ENCODE data around the gene PXMP2. TPM values are rescaled to one million over a fixed set of nuclear protein-coding genes. Genes with fewer than 3 reads are reported as not detected.
"Not testable (repeated sequence)": the region's sequence is repeated elsewhere in the genome, so short reads cannot be mapped to it uniquely, and the experiment has no call there.

The PXMP2 gene
- polyA plus RNA-seq, 5 donors, result 36.6 to 53.8 (median 41.9) TPM

DNA sequence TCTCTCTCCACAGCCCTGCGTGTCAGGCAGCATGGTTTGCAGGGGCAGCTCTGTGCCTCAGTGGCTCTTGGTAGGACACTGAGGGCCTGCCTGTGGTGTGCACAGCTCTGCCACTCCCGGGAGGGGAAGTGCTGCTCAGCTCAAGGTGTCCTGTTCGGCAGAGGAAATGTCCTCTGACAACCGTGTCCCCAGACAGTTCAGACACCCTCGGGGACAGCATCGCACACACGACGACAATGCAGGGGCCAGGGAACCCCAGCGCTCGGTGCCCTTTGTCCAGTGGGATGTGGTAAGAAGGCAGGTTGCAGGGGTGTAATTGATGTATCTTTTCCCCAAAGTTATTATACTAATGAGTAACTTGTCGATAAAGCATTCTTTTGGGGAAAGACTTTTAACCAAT lies 60.0 kb downstream of the PXMP2 start:
- DNase-seq, result no peak

DNA sequence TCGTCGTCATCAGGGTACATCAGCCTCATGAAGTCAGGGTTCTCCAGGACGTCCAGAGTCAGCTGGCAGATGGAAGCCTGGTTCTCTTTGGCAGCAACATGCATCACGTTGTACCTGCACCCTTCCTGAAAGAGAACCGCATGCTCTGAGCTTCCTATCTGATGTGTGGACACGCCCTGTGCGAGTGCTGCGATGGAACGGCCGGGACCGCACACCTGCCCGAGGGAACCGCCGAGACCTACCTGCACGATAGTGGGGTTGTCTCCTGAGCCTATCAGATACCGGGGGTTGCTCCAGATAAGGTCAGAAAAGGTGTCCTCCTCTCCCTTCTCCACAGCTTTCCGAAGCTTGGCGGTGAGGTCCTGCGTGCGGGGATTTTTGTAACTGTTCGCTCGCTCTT lies 60.5 kb downstream of the PXMP2 start:
- no peak for DNase-seq

DNA sequence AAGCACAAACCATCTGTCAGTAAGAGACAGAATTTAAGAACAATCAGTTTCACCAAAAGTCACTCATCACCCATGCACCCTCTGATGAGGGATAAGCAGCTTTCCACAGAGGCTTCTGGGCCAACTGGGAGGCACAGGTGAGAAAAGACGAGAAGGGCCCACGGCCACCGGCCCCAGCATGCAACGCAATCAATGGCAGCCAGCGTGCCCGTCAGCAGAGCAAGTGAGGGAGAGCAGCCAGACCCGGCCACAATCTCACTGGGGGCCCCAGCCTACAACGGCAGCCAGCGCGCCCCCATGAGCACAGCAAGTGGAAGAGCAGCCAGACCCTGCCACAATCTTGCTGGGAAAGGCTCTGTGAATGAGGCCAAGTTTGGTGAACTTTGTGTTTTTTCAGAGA lies 60.9 kb downstream of the PXMP2 start:
- DNase-seq, result no peak

DNA sequence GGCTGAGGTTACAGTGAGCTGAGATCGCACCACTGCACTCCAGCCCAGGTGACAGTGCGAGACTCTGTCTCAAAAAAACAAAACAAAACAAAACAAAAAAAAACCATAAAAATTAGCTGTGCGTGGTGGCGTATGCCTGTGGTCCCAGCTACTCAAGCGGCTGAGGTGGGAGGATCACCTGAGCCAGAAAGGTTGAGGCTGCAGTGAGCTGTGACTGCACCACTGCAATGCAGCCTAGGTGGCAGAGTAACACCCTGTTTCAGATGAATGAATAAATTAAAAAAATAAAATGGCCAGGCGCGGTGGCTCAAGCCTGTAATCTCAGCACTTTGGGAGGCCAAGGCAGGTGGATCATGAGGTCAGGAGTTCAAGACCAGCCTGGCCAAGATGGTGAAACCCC lies 66.3 kb downstream of the PXMP2 start:
- not testable (repeated sequence) for DNase-seq

DNA sequence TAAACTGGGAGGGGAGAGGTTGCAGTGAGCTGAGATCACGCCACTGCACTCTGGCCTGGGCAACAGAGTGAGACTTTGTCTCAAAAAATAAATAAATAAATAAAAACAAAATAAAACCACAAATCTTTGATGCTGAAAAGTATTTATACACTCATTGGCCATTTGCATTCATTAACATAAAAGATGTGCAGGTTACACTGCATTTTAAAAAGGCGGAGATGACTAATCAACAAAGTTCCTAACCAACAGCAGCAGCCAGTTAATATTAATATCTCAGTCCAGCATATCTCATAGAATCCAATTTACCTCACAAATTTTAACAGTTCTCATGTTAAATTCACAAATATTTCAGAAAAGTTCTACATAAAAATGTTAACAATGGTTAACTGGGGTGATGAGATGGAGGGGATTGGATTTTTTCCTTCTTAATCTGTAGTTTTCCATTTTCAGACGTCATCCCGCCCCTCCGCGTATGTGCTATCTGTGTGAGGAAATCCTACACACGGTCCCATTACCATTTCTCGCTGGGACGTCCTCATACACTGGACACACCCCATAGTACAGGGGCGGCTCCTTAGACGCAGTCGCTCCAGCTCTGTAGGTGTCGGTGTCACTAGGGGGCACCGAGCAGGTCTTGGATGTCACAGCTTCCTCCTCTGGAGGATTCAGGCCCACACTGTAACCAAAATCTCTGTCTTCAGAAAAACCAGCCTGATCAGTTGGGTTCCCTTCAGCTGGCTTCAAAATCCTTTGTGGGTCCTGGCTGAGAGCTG lies 67.0 kb downstream of the PXMP2 start:
- no peak for DNase-seq

Other genes starting within 250 kb of the PXMP2 start
- gene FBRSL1, start 197.4 kb upstream of the PXMP2 start, polyA plus RNA-seq (ENCODE audit: insufficient read depth in 1 of 5, insufficient read length in 5 of 5, low replicate concordance in 1 of 5), result 100 to 1,000 TPM in 2 of 5 donors, 10 to 100 TPM in 3; 42.3 to 141 (median 97.3) TPM
- 1 to 10 TPM in 3 of 5 donors, under 1 TPM in 2; 0.74 to 2.2 (median 1.3) TPM for gene LRCOL1, start 77.0 kb upstream of the PXMP2 start, polyA plus RNA-seq (ENCODE audit: insufficient read depth in 1 of 5, insufficient read length in 5 of 5, low replicate concordance in 1 of 5)
- gene P2RX2, start 68.8 kb upstream of the PXMP2 start, polyA plus RNA-seq (ENCODE audit: insufficient read depth in 1 of 5, insufficient read length in 5 of 5, low replicate concordance in 1 of 5), result 10 to 100 TPM in 1 of 5 donors, 1 to 10 TPM in 4; 3.3 to 10.8 (median 4.9) TPM
- gene POLE, start 245 bp upstream of the PXMP2 start, polyA plus RNA-seq (ENCODE audit: insufficient read depth in 1 of 5, insufficient read length in 5 of 5, low replicate concordance in 1 of 5), result 10 to 100 TPM; 43.0 to 56.1 (median 50.5) TPM
- gene PGAM5, start 23.3 kb downstream of the PXMP2 start, polyA plus RNA-seq (ENCODE audit: insufficient read depth in 1 of 5, insufficient read length in 5 of 5, low replicate concordance in 1 of 5), result 10 to 100 TPM; 11.4 to 22.0 (median 15.0) TPM
- 10 to 100 TPM; 64.1 to 84.7 (median 75.1) TPM for gene ANKLE2, start 74.2 kb downstream of the PXMP2 start, polyA plus RNA-seq (ENCODE audit: insufficient read depth in 1 of 5, insufficient read length in 5 of 5, low replicate concordance in 1 of 5)
- 10 to 100 TPM; 27.9 to 50.0 (median 37.5) TPM for gene GOLGA3, start 141.3 kb downstream of the PXMP2 start, polyA plus RNA-seq (ENCODE audit: insufficient read depth in 1 of 5, insufficient read length in 5 of 5, low replicate concordance in 1 of 5)
- 10 to 100 TPM; 22.4 to 26.3 (median 24.1) TPM for gene CHFR, start 200.0 kb downstream of the PXMP2 start, polyA plus RNA-seq (ENCODE audit: insufficient read depth in 1 of 5, insufficient read length in 5 of 5, low replicate concordance in 1 of 5)